ENCODE data around the gene CCR5.
A peak's percentile ranks its signal among the peaks of the same experiment; 100 is the strongest.

GRCh38 chr3:46360907-46361306 is 9.8 kb upstream of the CCR5 start:
- TF ChIP-seq CTCF (IDR thresholded peaks at IDR 0.05 in 8 of 11, conservative IDR thresholded peaks at IDR 0.05 in 3 of 11), result peak in 1 of 11 experiments; percentile 13
- TF ChIP-seq POLR2AphosphoS5 (IDR thresholded peaks at IDR 0.05), result no peak
